H9 (cell line): ENCODE measurements around the gene ASPN. TPM values are rescaled to one million over a fixed set of nuclear protein-coding genes. Genes with fewer than 3 reads are reported as not detected.

Experiments used
- DNase-seq: peaks from one replicate; pipeline ENCODE4 v3.0.0-alpha.2; 2017
- H2AFZ ChIP-seq: one replicate; pipeline ENCODE4 v1.6.1; 2013; ENCODE audit warnings: mild to moderate bottlenecking, low read length, control low read depth, moderate library complexity
- H2AK5ac ChIP-seq: 2 replicates; pipeline ENCODE4 v1.6.1; 2013; ENCODE audit warnings: low read length, control low read depth, mixed read lengths; ENCODE audit not compliant: insufficient read length
- H2BK120ac ChIP-seq: one replicate; pipeline ENCODE4 v1.6.1; 2013; ENCODE audit warnings: low read depth, mild to moderate bottlenecking, low read length, control low read depth, inconsistent platforms; ENCODE audit not compliant: poor library complexity, severe bottlenecking
- H2BK12ac ChIP-seq: 2 replicates; pipeline ENCODE4 v1.6.1; 2013; ENCODE audit warnings: low read length, control low read depth, mixed read lengths, low read depth; ENCODE audit not compliant: insufficient read length
- H2BK15ac ChIP-seq: 2 replicates; pipeline ENCODE4 v1.6.1; 2013; ENCODE audit warnings: low read depth, low read length, control low read depth
- H2BK20ac ChIP-seq: one replicate; pipeline ENCODE4 v1.6.1; 2013; ENCODE audit warnings: low read depth, mild to moderate bottlenecking, low read length, control low read depth, inconsistent platforms; ENCODE audit not compliant: poor library complexity, severe bottlenecking
- H2BK5ac ChIP-seq: 2 replicates; pipeline ENCODE4 v1.6.1; 2013; ENCODE audit warnings: low read length, control low read depth, mixed read lengths; ENCODE audit not compliant: insufficient read length
- H3K14ac ChIP-seq: 2 replicates; pipeline ENCODE4 v1.6.1; 2013; ENCODE audit warnings: low read length, control low read depth; ENCODE audit not compliant: insufficient read depth
- H3K18ac ChIP-seq: 2 replicates; pipeline ENCODE4 v1.6.1; 2013; ENCODE audit warnings: low read depth, mild to moderate bottlenecking, mixed read lengths, low read length, control low read depth; ENCODE audit not compliant: insufficient read length
- H3K23ac ChIP-seq: 2 replicates; pipeline ENCODE4 v1.6.1; 2013; ENCODE audit warnings: low read length, control low read depth, mixed read lengths, low read depth; ENCODE audit not compliant: insufficient read length
- H3K23me2 ChIP-seq: 2 replicates; pipeline ENCODE4 v1.6.1; 2013; ENCODE audit warnings: low read depth, mild to moderate bottlenecking, mixed read lengths, low read length, control low read depth; ENCODE audit not compliant: insufficient read length, poor library complexity, severe bottlenecking
- H3K27ac ChIP-seq: 2 replicates; pipeline ENCODE4 v1.5.1; 2013; ENCODE audit warnings: low read length, control low read depth, mixed read lengths, low read depth; ENCODE audit not compliant: insufficient read length
- H3K27me3 ChIP-seq: 2 replicates; pipeline ENCODE4 v1.6.1; 2013; ENCODE audit warnings: low read length, control low read depth, inconsistent platforms; ENCODE audit not compliant: insufficient read depth
- H3K4ac ChIP-seq: 2 replicates; pipeline ENCODE4 v1.6.1; 2013; ENCODE audit warnings: low read depth, mild to moderate bottlenecking, control low read depth, inconsistent platforms, low read length, moderate library complexity
- H3K4me1 ChIP-seq: 2 replicates; pipeline ENCODE4 v1.6.1; 2013; ENCODE audit warnings: low read length, control low read depth, inconsistent platforms; ENCODE audit not compliant: insufficient read depth
- H3K4me2 ChIP-seq: 2 replicates; pipeline ENCODE4 v1.6.1; 2013; ENCODE audit warnings: low read length, control low read depth, mixed read lengths; ENCODE audit not compliant: insufficient read length, insufficient read depth
- H3K56ac ChIP-seq: 2 replicates; pipeline ENCODE4 v1.6.1; 2013; ENCODE audit warnings: low read depth, mild to moderate bottlenecking, mixed read lengths, low read length, control low read depth; ENCODE audit not compliant: insufficient read length
- H3K79me1 ChIP-seq: 2 replicates; pipeline ENCODE4 v1.6.1; 2013; ENCODE audit warnings: low read depth, mild to moderate bottlenecking, moderate library complexity, low read length, control low read depth, inconsistent platforms; ENCODE audit not compliant: insufficient read depth, poor library complexity, severe bottlenecking
- H3K79me2 ChIP-seq: 2 replicates; pipeline ENCODE4 v1.6.1; 2013; ENCODE audit warnings: low read length, control low read depth, inconsistent platforms; ENCODE audit not compliant: insufficient read depth
- H3K9ac ChIP-seq: 2 replicates; pipeline ENCODE4 v1.6.1; 2013; ENCODE audit warnings: low read length, control low read depth, mixed read lengths; ENCODE audit not compliant: insufficient read length; ENCODE audit errors: extremely low read depth
- H3K9me3 ChIP-seq: one replicate; pipeline ENCODE4 v1.6.1; 2013; ENCODE audit warnings: low read depth, low read length, inconsistent platforms; ENCODE audit not compliant: control insufficient read depth
- H3T11ph ChIP-seq: one replicate; pipeline ENCODE4 v1.6.1; 2013; ENCODE audit warnings: mild to moderate bottlenecking, low read length, control low read depth, inconsistent platforms
- H4K20me1 ChIP-seq: one replicate; pipeline ENCODE4 v1.6.1; 2013; ENCODE audit not compliant: control insufficient read depth, insufficient read length, insufficient read depth
- H4K5ac ChIP-seq: 2 replicates; pipeline ENCODE4 v1.6.1; 2013; ENCODE audit warnings: low read depth, mild to moderate bottlenecking, mixed read lengths, low read length, control low read depth; ENCODE audit not compliant: insufficient read length
- H4K8ac ChIP-seq: replicated peaks from 2 replicates; pipeline ENCODE4 v1.6.1; 2013; ENCODE audit warnings: low read length, control low read depth, mixed read lengths, low read depth; ENCODE audit not compliant: insufficient read length
- H4K91ac ChIP-seq: 2 replicates; pipeline ENCODE4 v1.6.1; 2013; ENCODE audit warnings: low read depth, mild to moderate bottlenecking, moderate library complexity, mixed read lengths, low read length, control low read depth; ENCODE audit not compliant: insufficient read length
- H3K27ac Mint-ChIP-seq, 3 experiments: 2 replicates in 2 of 3; 3 replicates in 1 of 3; pipeline ENCODE4 v1.8.0; 2020 to 2021; ENCODE audit warnings: mixed read lengths in 3 of 3, mild to moderate bottlenecking in 1 of 3, moderate library complexity in 1 of 3
- H3K27me3 Mint-ChIP-seq: 2 replicates; pipeline ENCODE4 v1.8.0; 2021; ENCODE audit warnings: low read depth, mild to moderate bottlenecking, moderate library complexity, mixed read lengths
- H3K36me3 Mint-ChIP-seq, 3 experiments: 2 replicates in 2 of 3; 3 replicates in 1 of 3; pipeline ENCODE4 v1.8.0; 2020 to 2021; ENCODE audit warnings: low read depth in 3 of 3, mixed read lengths in 3 of 3; ENCODE audit not compliant: insufficient read depth in 1 of 3
- H3K4me1 Mint-ChIP-seq, 2 experiments: 2 replicates each; pipeline ENCODE4 v1.8.0; 2020; ENCODE audit warnings: mixed read lengths in 2 of 2
- H3K4me3 Mint-ChIP-seq, 2 experiments: 2 replicates in 1 of 2; 3 replicates in 1 of 2; pipeline ENCODE4 v1.8.0; 2020 to 2021; ENCODE audit warnings: mild to moderate bottlenecking in 2 of 2, mixed read lengths in 2 of 2, moderate library complexity in 1 of 2
- H3K9me3 Mint-ChIP-seq, 2 experiments: 2 replicates in 1 of 2; 3 replicates in 1 of 2; pipeline ENCODE4 v1.8.0; 2020; ENCODE audit warnings: mild to moderate bottlenecking in 2 of 2, mixed read lengths in 2 of 2, moderate library complexity in 1 of 2
- WGBS: extraction: QIAGEN DNeasy Blood & Tissue Kit; methylation state at CpG from one replicate; pipeline ENCODE4 v1.1.7; 2013; ENCODE audit warnings: missing lambda C conversion rate, low lambda C conversion rate, mixed read lengths; ENCODE audit not compliant: insufficient read length; ENCODE audit errors: extremely low coverage; 5-methylcytosine and 5-hydroxymethylcytosine counted together
- total RNA-seq: library from RNA; stranded (reverse); gene quantifications from 2 replicates; pipeline ENCODE4 v1.2.1, GENCODE V29; 2021
- TF ChIP-seq, protein P1 (sequence below): fragments of 200-600 bp; sonication (generic); conservative IDR thresholded peaks from 3 replicates; pipeline ENCODE4 v1.8.0; 2021; ENCODE audit warnings: antibody characterized with exemption, mild to moderate bottlenecking

Gene ASPN
- total RNA-seq, 1 experiment from 2014 or later: not detected

DNA sequence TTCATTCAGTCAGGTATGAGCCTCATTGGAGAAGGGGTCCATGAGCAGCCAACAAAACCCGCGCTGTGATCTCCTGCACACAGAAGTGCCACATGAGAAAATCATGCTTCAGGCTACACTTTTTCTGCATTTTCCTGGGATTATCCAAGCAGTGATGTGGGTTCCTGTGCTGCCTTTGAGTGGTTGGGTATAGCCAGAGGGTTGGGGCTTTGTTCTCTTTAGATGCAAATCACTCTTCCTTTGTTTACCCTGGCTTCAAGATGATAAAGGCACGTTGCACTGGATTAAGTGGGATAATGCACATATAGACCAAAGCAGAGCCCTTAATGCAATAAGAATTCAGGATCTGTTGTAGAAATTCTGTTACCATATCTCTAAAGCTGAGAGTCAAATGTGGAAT, 34.7 kb upstream of the ASPN start:
- Histone ChIP-seq H3K4me1 (peaks cover 4% of the 10 kb centered on the region; the same call in 1 of the 2 replicates), H4K8ac (no peak overlapping the region), H3K79me2 (no peaks in the 10 kb centered on the region), H3K23ac (no peak overlapping the region), H3K56ac (no peak overlapping the region), H3K14ac (no peak overlapping the region), H4K91ac (no peak overlapping the region), H3K27ac (no peak overlapping the region), H3K4me2 (no peak overlapping the region), H2BK120ac (no peak overlapping the region), H2BK15ac (no peak overlapping the region), H3K9me3 (no peaks in the 10 kb centered on the region), H2BK12ac (no peak overlapping the region), H2AFZ (no peak overlapping the region), H4K20me1 (no peaks in the 10 kb centered on the region), H3T11ph (no peak overlapping the region), H2BK5ac (no peak overlapping the region), H2AK5ac (no peak overlapping the region), H4K5ac (no peak overlapping the region), H3K4ac (no peak overlapping the region), H3K23me2 (no peaks in the 10 kb centered on the region), H3K18ac (no peak overlapping the region), H3K9ac (no peak overlapping the region), H3K79me1 (no peaks in the 10 kb centered on the region), H2BK20ac (no peak overlapping the region), H3K27me3 (no peaks in the 10 kb centered on the region)
- H3K27ac Mint-ChIP-seq: no peak overlapping the region
- no peaks in the 10 kb centered on the region for H3K36me3 Mint-ChIP-seq
- DNase-seq: no peak
- H3K4me3 Mint-ChIP-seq: no peak overlapping the region
- H3K4me1 Mint-ChIP-seq: peaks cover 15 to 19% of the 10 kb centered on the region in 2 experiments
- H3K27me3 Mint-ChIP-seq: no peaks in the 10 kb centered on the region
- no CpG with 5 or more reads among the region's 3 CpGs for WGBS
- H3K9me3 Mint-ChIP-seq: no peaks in the 10 kb centered on the region
- TF ChIP-seq, protein P1, sequence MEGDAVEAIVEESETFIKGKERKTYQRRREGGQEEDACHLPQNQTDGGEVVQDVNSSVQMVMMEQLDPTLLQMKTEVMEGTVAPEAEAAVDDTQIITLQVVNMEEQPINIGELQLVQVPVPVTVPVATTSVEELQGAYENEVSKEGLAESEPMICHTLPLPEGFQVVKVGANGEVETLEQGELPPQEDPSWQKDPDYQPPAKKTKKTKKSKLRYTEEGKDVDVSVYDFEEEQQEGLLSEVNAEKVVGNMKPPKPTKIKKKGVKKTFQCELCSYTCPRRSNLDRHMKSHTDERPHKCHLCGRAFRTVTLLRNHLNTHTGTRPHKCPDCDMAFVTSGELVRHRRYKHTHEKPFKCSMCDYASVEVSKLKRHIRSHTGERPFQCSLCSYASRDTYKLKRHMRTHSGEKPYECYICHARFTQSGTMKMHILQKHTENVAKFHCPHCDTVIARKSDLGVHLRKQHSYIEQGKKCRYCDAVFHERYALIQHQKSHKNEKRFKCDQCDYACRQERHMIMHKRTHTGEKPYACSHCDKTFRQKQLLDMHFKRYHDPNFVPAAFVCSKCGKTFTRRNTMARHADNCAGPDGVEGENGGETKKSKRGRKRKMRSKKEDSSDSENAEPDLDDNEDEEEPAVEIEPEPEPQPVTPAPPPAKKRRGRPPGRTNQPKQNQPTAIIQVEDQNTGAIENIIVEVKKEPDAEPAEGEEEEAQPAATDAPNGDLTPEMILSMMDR: no peak
